ENCODE data around the gene WNT6. TPM values are rescaled to one million over a fixed set of nuclear protein-coding genes. Genes with fewer than 3 reads are reported as not detected.

The WNT6 gene
- total and polyA plus RNA-seq, 12 donors, result 0.06 to 2.2 (median 0.67) TPM; not detected in 2

DNA sequence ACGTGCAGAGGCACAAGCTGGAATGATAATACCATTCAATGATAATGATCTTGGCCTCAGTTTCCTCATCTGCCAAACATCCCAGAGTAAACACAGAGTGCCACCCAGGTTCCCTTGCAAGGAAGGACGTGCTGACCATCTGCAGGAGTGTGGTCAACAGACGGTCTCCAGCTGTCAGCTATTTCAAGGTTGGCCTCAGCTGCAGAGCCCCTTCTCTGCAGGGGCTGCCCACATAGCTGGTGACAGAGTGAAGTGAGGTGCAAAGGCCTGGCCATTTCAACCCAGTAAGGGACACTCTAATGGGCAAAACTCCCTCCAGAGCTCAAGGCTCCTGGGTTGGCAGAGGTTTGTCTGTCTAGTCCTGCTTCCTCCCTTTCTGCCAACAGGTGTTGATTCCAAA lies 8.3 kb upstream of the WNT6 start:
- no peak overlapping the region for H3K4me3 ChIP-seq
- no peaks in the 10 kb centered on the region for H3K9me3 ChIP-seq (replicated peaks in 1 of 3)
- intact Hi-C loops (cut with DNase I), result loop anchor here in 1 of 2 donors (5.0 kb wide), 2 partner anchors 46 to 144 kb away; no protein-coding TSS in a partner anchor
- TF ChIP-seq, protein P1, sequence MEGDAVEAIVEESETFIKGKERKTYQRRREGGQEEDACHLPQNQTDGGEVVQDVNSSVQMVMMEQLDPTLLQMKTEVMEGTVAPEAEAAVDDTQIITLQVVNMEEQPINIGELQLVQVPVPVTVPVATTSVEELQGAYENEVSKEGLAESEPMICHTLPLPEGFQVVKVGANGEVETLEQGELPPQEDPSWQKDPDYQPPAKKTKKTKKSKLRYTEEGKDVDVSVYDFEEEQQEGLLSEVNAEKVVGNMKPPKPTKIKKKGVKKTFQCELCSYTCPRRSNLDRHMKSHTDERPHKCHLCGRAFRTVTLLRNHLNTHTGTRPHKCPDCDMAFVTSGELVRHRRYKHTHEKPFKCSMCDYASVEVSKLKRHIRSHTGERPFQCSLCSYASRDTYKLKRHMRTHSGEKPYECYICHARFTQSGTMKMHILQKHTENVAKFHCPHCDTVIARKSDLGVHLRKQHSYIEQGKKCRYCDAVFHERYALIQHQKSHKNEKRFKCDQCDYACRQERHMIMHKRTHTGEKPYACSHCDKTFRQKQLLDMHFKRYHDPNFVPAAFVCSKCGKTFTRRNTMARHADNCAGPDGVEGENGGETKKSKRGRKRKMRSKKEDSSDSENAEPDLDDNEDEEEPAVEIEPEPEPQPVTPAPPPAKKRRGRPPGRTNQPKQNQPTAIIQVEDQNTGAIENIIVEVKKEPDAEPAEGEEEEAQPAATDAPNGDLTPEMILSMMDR (IDR thresholded peaks at IDR 0.05), result no peak
- TF ChIP-seq POLR2A (IDR thresholded peaks at IDR 0.05), result no peak
- no peaks in the 10 kb centered on the region for H3K4me1 ChIP-seq (replicated peaks in 1 of 2)
- DNase-seq, result no peak
- no peaks in the 10 kb centered on the region for H3K36me3 ChIP-seq (replicated peaks in 1 of 2)
- WGBS, 4 donors, result 17 to 70% (median 45%) methylated on average over 2 to 3 of the region's 3 CpGs
- peaks cover 24% of the 10 kb centered on the region for H3K27me3 ChIP-seq
- no peak overlapping the region for H3K27ac ChIP-seq

DNA sequence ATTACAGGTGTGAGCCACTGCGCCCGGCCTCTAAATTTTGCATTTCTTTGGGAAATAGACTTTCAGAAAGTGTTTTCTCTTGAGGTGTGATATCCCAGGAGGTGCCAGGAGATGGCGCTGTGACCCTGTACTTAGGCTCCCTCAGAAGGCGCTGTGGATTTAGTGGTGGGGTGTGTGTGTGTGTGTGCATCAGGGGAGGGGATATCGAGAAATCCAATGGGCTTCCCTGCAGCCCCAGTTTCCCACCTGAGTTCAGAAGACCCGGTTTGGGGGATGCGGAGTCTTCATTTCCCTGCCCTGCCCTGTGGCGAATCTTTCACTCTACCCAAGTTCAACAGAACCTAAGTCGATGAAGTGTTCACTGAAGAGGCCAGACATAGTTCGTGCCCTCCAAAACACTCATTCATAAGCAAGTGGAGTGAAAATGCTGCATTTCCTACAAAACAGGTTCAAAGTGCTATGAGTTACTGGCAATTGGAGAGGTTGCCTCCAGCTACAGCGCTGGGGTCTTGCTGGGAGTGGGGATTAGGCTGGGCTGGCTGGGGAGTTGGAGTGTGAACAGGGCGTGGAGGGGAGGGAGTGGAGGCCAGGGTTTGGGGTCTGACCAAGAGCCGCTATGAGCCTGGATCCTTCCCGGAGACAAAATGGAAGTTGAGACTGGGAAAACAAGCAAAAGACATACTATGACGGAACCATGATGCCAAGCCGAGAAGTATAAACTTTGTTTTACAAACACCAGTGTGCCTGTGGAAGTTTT lies 6.5 kb upstream of the WNT6 start:
- 20 to 29% (median 22%) methylated on average over 16 of the region's 16 CpGs for WGBS, 4 donors
- intact Hi-C loops (cut with DNase I), result loop anchor here in 1 of 2 donors (5.0 kb wide), 2 partner anchors 44 to 146 kb away; no protein-coding TSS in a partner anchor
- Histone ChIP-seq H3K4me3 (no peak overlapping the region), H3K4me1 (replicated peaks in 1 of 2) (no peaks in the 10 kb centered on the region), H3K27ac (no peak overlapping the region), H3K9me3 (replicated peaks in 1 of 3) (no peaks in the 10 kb centered on the region), H3K27me3 (peaks cover 27% of the 10 kb centered on the region), H3K36me3 (replicated peaks in 1 of 2) (no peaks in the 10 kb centered on the region)
- TF ChIP-seq POLR2A (IDR thresholded peaks at IDR 0.05), result no peak
- TF ChIP-seq, protein P1 (IDR thresholded peaks at IDR 0.05), result peak; percentile 61 to 83 (median 78)
- peak; percentile 33 to 81 (median 72) for DNase-seq

DNA sequence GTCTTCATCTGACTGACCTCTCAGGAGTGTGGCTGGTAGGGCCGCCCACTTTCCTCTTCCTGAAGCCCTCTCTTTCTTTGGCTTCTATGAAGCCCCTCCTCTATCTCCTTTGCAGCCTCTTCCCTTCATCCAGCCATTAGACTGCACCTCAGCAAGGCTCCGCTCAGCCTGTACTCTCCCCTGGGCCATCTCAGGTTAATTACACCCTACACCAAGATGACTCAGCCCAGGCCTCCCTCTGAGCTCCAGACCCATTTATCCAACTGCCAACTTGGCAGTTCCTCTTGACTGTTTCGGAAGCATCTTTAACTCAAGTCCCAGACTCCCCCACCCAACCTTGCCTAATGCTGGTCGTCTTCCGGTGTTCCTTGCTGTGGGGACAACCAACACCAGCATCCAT lies 5.8 kb upstream of the WNT6 start:
- TF ChIP-seq, protein P1 (IDR thresholded peaks at IDR 0.05), result no peak
- TF ChIP-seq POLR2A (IDR thresholded peaks at IDR 0.05), result no peak
- peaks cover 26% of the 10 kb centered on the region for H3K27me3 ChIP-seq

DNA sequence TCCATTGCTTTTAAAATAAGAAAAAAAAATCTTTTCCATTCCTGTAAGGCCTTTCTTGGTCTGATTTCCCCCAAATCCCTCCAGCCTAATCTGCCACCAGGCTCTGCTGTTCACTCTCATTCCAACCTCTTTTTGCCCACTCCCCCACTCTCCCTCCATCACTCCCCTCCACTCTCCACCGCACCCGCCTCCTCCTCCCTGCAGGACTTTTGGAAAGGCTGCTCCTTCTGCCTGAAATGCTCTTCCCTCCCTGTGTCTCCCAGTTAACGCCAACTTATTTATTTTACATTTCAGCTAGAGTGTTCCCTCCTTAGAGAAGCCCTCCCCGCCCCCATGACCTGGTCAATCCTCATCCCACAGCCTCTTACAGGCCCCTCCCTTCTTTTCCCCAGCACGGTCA lies 4.7 kb upstream of the WNT6 start:
- WGBS, 4 donors, result 57 to 62% (median 60%) methylated on average over 5 of the region's 5 CpGs
- Histone ChIP-seq H3K9me3 (replicated peaks in 1 of 3) (no peaks in the 10 kb centered on the region), H3K4me1 (replicated peaks in 1 of 2) (peaks cover 0 to under 1% of the 10 kb centered on the region in 2 donors), H3K27me3 (peaks cover 30% of the 10 kb centered on the region), H3K4me3 (no peak overlapping the region), H3K27ac (no peak overlapping the region), H3K36me3 (replicated peaks in 1 of 2) (no peaks in the 10 kb centered on the region)
- TF ChIP-seq, protein P1 (IDR thresholded peaks at IDR 0.05), result no peak
- no peak for TF ChIP-seq POLR2A (IDR thresholded peaks at IDR 0.05)
- no peak for DNase-seq
- intact Hi-C loops (cut with DNase I), result loop anchor here in 1 of 2 donors (5.0 kb wide), 2 partner anchors 42 to 148 kb away; no protein-coding TSS in a partner anchor

More for the DNA sequence above, 5.8 kb upstream of the WNT6 start:
- H3K4me1 ChIP-seq (replicated peaks in 1 of 2), result no peaks in the 10 kb centered on the region
- 44 to 54% (median 46%) methylated on average over 5 of the region's 5 CpGs for whole genome bisulfite sequencing, 4 donors
- DNase-seq, result no peak
- H3K9me3 ChIP-seq (replicated peaks in 1 of 3), result no peaks in the 10 kb centered on the region
- no peaks in the 10 kb centered on the region for H3K36me3 ChIP-seq (replicated peaks in 1 of 2)
- H3K27ac ChIP-seq, result no peak overlapping the region
- intact Hi-C loops (cut with DNase I), result loop anchor here in 1 of 2 donors (5.0 kb wide), 2 partner anchors 44 to 146 kb away; no protein-coding TSS in a partner anchor
- H3K4me3 ChIP-seq, result no peak overlapping the region
